BLaER1 (cell line): ENCODE measurements around the gene DLX2.

Experiments
- H3K27ac ChIP-seq: shearing (Covaris generic); formaldehyde crosslinking; 2 replicates; pipeline ENCODE4 v1.8.1; 2022
- H3K27me3 ChIP-seq: shearing (Covaris generic); formaldehyde crosslinking; 2 replicates; pipeline ENCODE4 v1.8.1; 2022
- H3K36me3 ChIP-seq: shearing (Covaris generic); formaldehyde crosslinking; 2 replicates; pipeline ENCODE4 v1.8.1; 2022
- H3K4me1 ChIP-seq: shearing (Covaris generic); formaldehyde crosslinking; 2 replicates; pipeline ENCODE4 v1.8.1; 2022
- H3K4me2 ChIP-seq: shearing (Covaris generic); formaldehyde crosslinking; 2 replicates; pipeline ENCODE4 v1.8.1; 2022
- H3K4me3 ChIP-seq: shearing (Covaris generic); formaldehyde crosslinking; 2 replicates; pipeline ENCODE4 v1.8.1; 2022
- H3K9ac ChIP-seq: shearing (Covaris generic); formaldehyde crosslinking; 2 replicates; pipeline ENCODE4 v1.8.1; 2022
- H3K9me3 ChIP-seq: shearing (Covaris generic); formaldehyde crosslinking; 2 replicates; pipeline ENCODE4 v1.8.1; 2022
- H4K20me1 ChIP-seq: shearing (Covaris generic); formaldehyde crosslinking; 2 replicates; pipeline ENCODE4 v1.8.1; 2022
- Cebpa-rat ChIP-seq: shearing (Covaris generic); IDR thresholded peaks from 2 replicates; pipeline ENCODE4 v1.8.1; 2022

The DLX2 gene

GRCh38 chr2:172100080-172100934, 2.4 kb downstream of the DLX2 start:
- Histone ChIP-seq H3K27me3 (peaks cover 100% of the 10 kb centered on the region), H3K36me3 (no peaks in the 10 kb centered on the region), H3K4me3 (peak overlapping the region; percentile 45), H3K9me3 (no peaks in the 10 kb centered on the region), H4K20me1 (peaks cover 96% of the 10 kb centered on the region), H3K9ac (no peak overlapping the region), H3K4me1 (peaks cover 57% of the 10 kb centered on the region), H3K27ac (no peak overlapping the region), H3K4me2 (peak overlapping the region; percentile 98)
- no peak for TF ChIP-seq Cebpa-rat

- Histone ChIP-seq H3K36me3 (no peaks in the 10 kb centered on the region), H3K9me3 (no peaks in the 10 kb centered on the region), H3K4me1 (peaks cover 64% of the 10 kb centered on the region), H3K27ac (no peak overlapping the region), H3K4me2 (peak overlapping the region; percentile 98; the same call in 1 of the 2 replicates), H3K27me3 (peaks cover 100% of the 10 kb centered on the region), H3K9ac (no peak overlapping the region), H3K4me3 (peak overlapping the region; percentile 45; the same call in 1 of the 2 replicates), H4K20me1 (peaks cover 97% of the 10 kb centered on the region)
- no peak for TF ChIP-seq Cebpa-rat
These were observed 3.1 kb downstream of the DLX2 start for GRCh38 chr2:172099472-172100079.

- H3K4me1 ChIP-seq, result peaks cover 64% of the 10 kb centered on the region
- 0 out of 2 replicates have a peak overlapping the region, but pooled peaks have one; percentile 14 for H3K4me2 ChIP-seq
- H3K4me3 ChIP-seq, result no peak overlapping the region
- no peak overlapping the region for H3K27ac ChIP-seq
- no peaks in the 10 kb centered on the region for H3K36me3 ChIP-seq
- no peak overlapping the region for H3K9ac ChIP-seq
- peaks cover 98% of the 10 kb centered on the region for H4K20me1 ChIP-seq
- H3K9me3 ChIP-seq, result no peaks in the 10 kb centered on the region
- peaks cover 100% of the 10 kb centered on the region for H3K27me3 ChIP-seq
- TF ChIP-seq Cebpa-rat, result no peak
These were observed 3.8 kb downstream of the DLX2 start for GRCh38 chr2:172098650-172099471.

GRCh38 chr2:172098287-172098649, 4.4 kb downstream of the DLX2 start:
- H3K36me3 ChIP-seq, result no peaks in the 10 kb centered on the region
- no peak overlapping the region for H3K9ac ChIP-seq
- no peak overlapping the region for H3K27ac ChIP-seq
- H4K20me1 ChIP-seq, result peaks cover 99% of the 10 kb centered on the region
- peaks cover 59% of the 10 kb centered on the region for H3K4me1 ChIP-seq
- H3K27me3 ChIP-seq, result peaks cover 100% of the 10 kb centered on the region
- H3K4me3 ChIP-seq, result no peak overlapping the region
- TF ChIP-seq Cebpa-rat, result no peak
- H3K9me3 ChIP-seq, result no peaks in the 10 kb centered on the region
- no peak overlapping the region for H3K4me2 ChIP-seq

GRCh38 chr2:172097557-172098131, 5.1 kb downstream of the DLX2 start:
- no peak for TF ChIP-seq Cebpa-rat
- peaks cover 100% of the 10 kb centered on the region for H3K27me3 ChIP-seq
- H4K20me1 ChIP-seq, result peaks cover 100% of the 10 kb centered on the region
- H3K4me1 ChIP-seq, result peaks cover 54% of the 10 kb centered on the region
- H3K9me3 ChIP-seq, result no peaks in the 10 kb centered on the region
- no peaks in the 10 kb centered on the region for H3K36me3 ChIP-seq
- no peak overlapping the region for H3K4me3 ChIP-seq
- no peak overlapping the region for H3K9ac ChIP-seq
- no peak overlapping the region for H3K4me2 ChIP-seq
- no peak overlapping the region for H3K27ac ChIP-seq

- H3K27me3 ChIP-seq, result peaks cover 100% of the 10 kb centered on the region
- H3K4me3 ChIP-seq, result no peak overlapping the region
- H3K4me1 ChIP-seq, result peaks cover 47% of the 10 kb centered on the region
- TF ChIP-seq Cebpa-rat, result no peak
- no peak overlapping the region for H3K27ac ChIP-seq
- peak overlapping the region; percentile 25; the same call in 1 of the 2 replicates for H3K4me2 ChIP-seq
- no peaks in the 10 kb centered on the region for H3K9me3 ChIP-seq
- no peak overlapping the region for H3K9ac ChIP-seq
- H3K36me3 ChIP-seq, result no peaks in the 10 kb centered on the region
- H4K20me1 ChIP-seq, result peaks cover 100% of the 10 kb centered on the region
These were observed 5.8 kb downstream of the DLX2 start for GRCh38 chr2:172096626-172097547.

GRCh38 chr2:172095905-172096625, 6.6 kb downstream of the DLX2 start:
- Histone ChIP-seq H3K36me3 (no peaks in the 10 kb centered on the region), H3K9ac (no peak overlapping the region), H3K27ac (no peak overlapping the region), H3K4me2 (peak overlapping the region; percentile 56), H3K9me3 (no peaks in the 10 kb centered on the region), H3K27me3 (peaks cover 100% of the 10 kb centered on the region), H4K20me1 (peaks cover 100% of the 10 kb centered on the region), H3K4me3 (no peak overlapping the region; the same call in 1 of the 2 replicates), H3K4me1 (peaks cover 39% of the 10 kb centered on the region)
- TF ChIP-seq Cebpa-rat, result no peak
